HFFc6 (cell line): ENCODE data around the gene CSF1R. TPM values are rescaled to one million over a fixed set of nuclear protein-coding genes. Genes with fewer than 3 reads are reported as not detected.

Source experiments
- DNase-seq: peaks from one replicate; pipeline ENCODE4 v3.0.0-alpha.2; 2018
- H3K27ac Mint-ChIP-seq: 2 replicates; pipeline ENCODE4 v1.8.0; 2020; ENCODE audit warnings: mild to moderate bottlenecking, mixed read lengths
- H3K27me3 Mint-ChIP-seq: 2 replicates; pipeline ENCODE4 v1.8.0; 2021; ENCODE audit warnings: mild to moderate bottlenecking, moderate library complexity, mixed read lengths; ENCODE audit not compliant: insufficient read depth
- H3K36me3 Mint-ChIP-seq: 2 replicates; pipeline ENCODE4 v1.8.0; 2021; ENCODE audit warnings: low read depth, mixed read lengths
- H3K4me1 Mint-ChIP-seq: 2 replicates; pipeline ENCODE4 v1.8.0; 2020; ENCODE audit warnings: low read depth, mixed read lengths
- H3K4me3 Mint-ChIP-seq: 2 replicates; pipeline ENCODE4 v1.8.0; 2020; ENCODE audit warnings: mild to moderate bottlenecking, moderate library complexity, mixed read lengths
- H3K9me3 Mint-ChIP-seq: 2 replicates; pipeline ENCODE4 v1.8.0; 2020; ENCODE audit warnings: mild to moderate bottlenecking, mixed read lengths
- CTCF ChIP-seq: fragments of 200-600 bp; sonication (generic); IDR thresholded peaks from 2 replicates; pipeline ENCODE4 v1.5.0; 2021; ENCODE audit warnings: antibody characterized with exemption, mild to moderate bottlenecking
- total RNA-seq, 6 experiments: library from RNA; stranded (reverse); fragmentation: NEBNext Ultra II Directional; extraction: Animal tissue kit (Norgen Biotek cat#: 25700); gene quantifications; 2 replicates in 1 of 6; 3 replicates in 5 of 6; pipeline ENCODE4 v1.2.3, GENCODE V29; 2021

The CSF1R gene
- total RNA-seq, 6 experiments from 2014 or later = 0.26 to 1.5 (median 0.78) TPM

- peak; percentile 48 for TF ChIP-seq CTCF
- H3K4me1 Mint-ChIP-seq = peaks cover 57% of the 10 kb centered on the region
- H3K27me3 Mint-ChIP-seq = peaks cover 2% of the 10 kb centered on the region
- DNase-seq = no peak
- H3K9me3 Mint-ChIP-seq = no peaks in the 10 kb centered on the region
- no peak overlapping the region for H3K27ac Mint-ChIP-seq
- H3K36me3 Mint-ChIP-seq = peaks cover 71% of the 10 kb centered on the region
- no peak overlapping the region for H3K4me3 Mint-ChIP-seq
Observed at GRCh38 chr5:150045549-150045948, 40.8 kb downstream of the CSF1R start.

GRCh38 chr5:150044712-150045111 lies 41.6 kb downstream of the CSF1R start:
- Mint-ChIP-seq H3K4me3 (no peak overlapping the region), H3K36me3 (peaks cover 68% of the 10 kb centered on the region), H3K9me3 (no peaks in the 10 kb centered on the region), H3K27ac (peak overlapping the region; percentile 74; the same call in 1 of the 2 replicates), H3K4me1 (peaks cover 49% of the 10 kb centered on the region), H3K27me3 (peaks cover 2% of the 10 kb centered on the region)
- DNase-seq = no peak
- no peak for TF ChIP-seq CTCF

- Mint-ChIP-seq H3K9me3 (no peaks in the 10 kb centered on the region), H3K27me3 (peaks cover 2% of the 10 kb centered on the region), H3K27ac (peak overlapping the region; percentile 74), H3K36me3 (peaks cover 67% of the 10 kb centered on the region), H3K4me1 (peaks cover 48% of the 10 kb centered on the region), H3K4me3 (peak overlapping the region; percentile 43; the same call in 1 of the 2 replicates)
- no peak for TF ChIP-seq CTCF
- DNase-seq = peak; percentile 32
Observed at GRCh38 chr5:150044329-150044681, 42.0 kb downstream of the CSF1R start.

GRCh38 chr5:150043657-150044328 lies 42.6 kb downstream of the CSF1R start:
- H3K27me3 Mint-ChIP-seq = peaks cover 2% of the 10 kb centered on the region
- H3K4me3 Mint-ChIP-seq = peak overlapping the region; percentile 43
- no peak for TF ChIP-seq CTCF
- H3K9me3 Mint-ChIP-seq = no peaks in the 10 kb centered on the region
- DNase-seq = no peak
- H3K4me1 Mint-ChIP-seq = peaks cover 48% of the 10 kb centered on the region
- H3K36me3 Mint-ChIP-seq = peaks cover 62% of the 10 kb centered on the region
- H3K27ac Mint-ChIP-seq = peak overlapping the region; percentile 74

GRCh38 chr5:150042459-150042858 lies 43.9 kb downstream of the CSF1R start:
- H3K36me3 Mint-ChIP-seq = peaks cover 69% of the 10 kb centered on the region
- peak overlapping the region; percentile 29 for H3K27ac Mint-ChIP-seq
- no peak for DNase-seq
- TF ChIP-seq CTCF = no peak
- H3K9me3 Mint-ChIP-seq = no peaks in the 10 kb centered on the region
- peaks cover 2% of the 10 kb centered on the region for H3K27me3 Mint-ChIP-seq
- H3K4me1 Mint-ChIP-seq = peaks cover 59% of the 10 kb centered on the region
- H3K4me3 Mint-ChIP-seq = no peak overlapping the region
